Limb (tissue), 2 donors: ENCODE measurements around the gene ASTE1.
"Not testable (repeated sequence)": the region's sequence is repeated elsewhere in the genome, so short reads cannot be mapped to it uniquely, and the experiment has no call there.

Experiments used
- DNase-seq, 2 donors: peaks; one replicate each; pipeline ENCODE4 v3.0.0-alpha.2; 2016; ENCODE audit errors: extremely low spot score in 2 of 2

ASTE1 gene, protein sequence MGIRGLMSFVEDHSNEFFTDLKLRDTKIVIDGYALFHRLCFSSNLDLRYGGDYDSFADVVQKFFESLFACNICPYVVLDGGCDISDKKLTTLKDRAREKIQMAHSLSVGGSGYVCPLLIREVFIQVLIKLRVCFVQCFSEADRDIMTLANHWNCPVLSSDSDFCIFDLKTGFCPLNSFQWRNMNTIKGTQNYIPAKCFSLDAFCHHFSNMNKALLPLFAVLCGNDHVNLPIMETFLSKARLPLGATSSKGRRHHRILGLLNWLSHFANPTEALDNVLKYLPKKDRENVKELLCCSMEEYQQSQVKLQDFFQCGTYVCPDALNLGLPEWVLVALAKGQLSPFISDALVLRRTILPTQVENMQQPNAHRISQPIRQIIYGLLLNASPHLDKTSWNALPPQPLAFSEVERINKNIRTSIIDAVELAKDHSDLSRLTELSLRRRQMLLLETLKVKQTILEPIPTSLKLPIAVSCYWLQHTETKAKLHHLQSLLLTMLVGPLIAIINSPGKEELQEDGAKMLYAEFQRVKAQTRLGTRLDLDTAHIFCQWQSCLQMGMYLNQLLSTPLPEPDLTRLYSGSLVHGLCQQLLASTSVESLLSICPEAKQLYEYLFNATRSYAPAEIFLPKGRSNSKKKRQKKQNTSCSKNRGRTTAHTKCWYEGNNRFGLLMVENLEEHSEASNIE

DNA sequence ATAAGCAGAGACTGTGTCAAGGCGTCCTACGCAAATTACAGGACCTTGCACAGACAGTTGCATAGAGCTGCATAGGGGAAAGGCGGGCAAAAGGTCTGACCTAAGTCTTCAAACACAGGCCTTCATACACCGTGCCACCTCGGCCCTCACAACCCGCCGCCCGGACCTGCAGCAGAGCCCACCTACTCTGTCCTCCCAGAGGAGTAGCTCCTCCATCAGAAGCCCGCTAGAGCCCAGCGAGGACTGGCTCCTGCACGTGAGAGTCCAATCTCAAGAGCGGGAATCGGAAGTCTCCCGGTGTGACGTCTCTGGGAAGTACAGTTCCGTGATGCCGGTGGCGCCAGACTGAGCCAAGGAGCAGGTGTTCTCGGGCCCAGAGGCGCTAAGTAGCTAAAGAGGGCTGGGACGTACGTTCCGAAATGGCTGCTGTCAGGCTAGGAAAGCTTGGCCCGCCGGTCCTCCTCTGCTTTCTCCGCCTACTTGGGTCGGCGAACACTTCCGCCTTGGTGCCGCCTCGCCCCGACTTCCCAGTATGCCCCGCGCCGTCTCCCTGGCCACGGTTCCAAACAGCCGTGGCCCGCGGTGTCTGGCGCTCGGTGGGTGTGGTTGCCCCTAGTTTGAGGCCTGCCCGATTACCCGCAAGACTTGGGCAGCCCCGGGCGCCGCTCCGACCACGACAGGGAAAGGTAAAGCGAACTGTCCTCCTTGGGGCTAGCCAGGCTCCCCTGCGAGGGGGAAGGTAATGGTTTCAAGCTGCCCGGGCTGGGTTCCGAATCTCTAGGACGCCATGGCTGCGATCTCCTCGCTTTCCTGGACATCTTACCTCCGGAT, at the start of gene ASTE1, which contains the start of gene NEK11:
TSS of gene ASTE1 (minus strand) at position 505 of the 831 bp plus-strand sequence. CDS start 1,519 bp downstream, outside the sequence.
TSS of gene NEK11 (plus strand) at position 557 of the 831 bp plus-strand sequence. CDS start 2,832 bp downstream, outside the sequence.
- DNase-seq, result peak; percentile 91 to 93

DNA sequence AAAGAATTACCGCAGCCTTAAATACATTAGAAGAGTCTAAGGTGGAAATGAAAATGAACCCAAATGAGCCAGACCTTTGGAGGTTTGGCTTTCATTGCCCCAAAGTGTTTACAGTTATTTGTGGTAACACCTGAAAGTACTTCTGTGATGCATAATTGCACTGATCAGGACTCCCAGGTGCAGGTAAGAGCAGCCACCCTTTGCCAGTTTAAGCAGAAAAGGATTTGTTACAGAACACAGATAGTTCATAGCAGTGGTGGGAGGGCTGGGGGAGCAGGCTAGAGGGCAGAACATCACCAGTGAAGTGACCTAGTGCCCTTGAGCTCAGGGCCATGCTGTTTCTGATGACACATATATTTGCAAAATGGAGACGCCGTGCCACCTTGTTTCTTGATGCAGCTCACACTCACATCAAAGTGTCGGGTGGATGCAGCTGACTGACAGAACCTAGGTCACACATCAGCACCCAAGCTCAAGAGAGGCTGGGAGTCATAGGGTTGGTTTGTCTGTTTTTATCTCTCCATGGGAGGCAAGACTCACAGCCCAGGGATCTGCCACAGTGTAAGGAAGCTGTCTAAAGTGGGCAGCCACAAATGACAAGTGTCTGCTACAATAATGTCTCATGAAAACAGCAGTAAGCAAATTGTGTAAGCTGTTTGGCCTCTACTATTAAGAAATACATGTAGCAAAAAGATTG, 49.2 kb upstream of the ASTE1 start:
- DNase-seq, result no peak

DNA sequence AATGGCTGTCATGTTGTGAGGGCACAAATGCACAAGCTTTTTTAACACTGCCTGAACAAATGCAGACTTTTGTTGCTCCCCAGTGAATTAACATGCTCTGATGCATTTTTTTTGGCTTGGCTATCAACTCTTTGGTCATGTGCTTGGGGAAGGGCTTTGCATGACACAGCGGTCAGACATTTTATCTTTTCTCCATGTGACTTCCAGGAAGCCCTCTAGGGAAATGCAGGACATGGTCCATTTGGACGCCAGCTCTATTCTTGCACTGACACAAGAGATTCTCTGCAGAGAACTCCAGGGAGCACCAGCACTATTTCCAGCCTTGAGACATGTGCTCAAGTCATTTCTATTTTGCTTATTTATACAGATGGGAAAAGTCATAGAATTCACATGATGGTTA, 46.2 kb upstream of the ASTE1 start:
- DNase-seq, result no peak

DNA sequence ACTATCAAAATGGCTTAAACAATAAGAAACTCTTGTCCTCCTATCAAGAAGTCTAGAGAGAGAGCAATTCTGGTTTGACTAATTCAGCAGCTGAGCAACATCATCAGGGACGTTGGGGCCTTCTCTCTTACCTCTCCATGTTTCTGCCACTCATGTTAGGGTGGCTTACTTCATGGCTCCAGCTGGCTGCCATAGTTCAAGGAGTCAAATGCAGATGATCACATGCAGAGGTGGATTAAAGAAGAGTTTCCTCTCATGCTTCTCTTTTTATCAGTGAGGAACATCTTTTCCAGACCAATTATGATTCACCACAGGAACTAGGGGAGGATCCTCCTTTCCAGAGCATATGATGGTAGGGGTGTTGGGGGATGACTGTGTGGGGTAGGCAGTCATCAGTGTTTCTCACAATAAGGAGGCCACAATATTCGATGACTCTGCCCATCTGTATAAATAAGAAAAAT, 45.5 kb upstream of the ASTE1 start:
- DNase-seq, result no peak

DNA sequence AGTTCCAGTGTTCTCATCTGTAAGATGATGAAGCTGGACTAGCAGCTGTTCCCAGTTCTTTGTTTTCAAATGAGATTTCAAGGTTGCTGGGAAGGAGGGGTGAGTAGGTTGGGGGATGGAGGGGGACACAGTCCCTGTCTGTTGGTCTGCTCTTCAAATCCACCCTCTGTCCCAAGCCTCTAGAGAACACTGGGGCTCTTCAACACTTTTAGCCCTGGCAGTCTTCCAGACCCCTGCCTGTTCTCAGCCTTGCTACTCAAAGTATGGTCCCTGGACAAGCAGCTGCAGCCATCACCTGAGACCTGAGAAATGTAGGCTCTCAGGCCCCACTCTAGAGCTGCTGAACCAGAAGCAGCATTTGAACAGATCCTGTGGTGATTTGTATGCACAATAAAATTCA, 41.4 kb upstream of the ASTE1 start:
- no peak for DNase-seq

DNA sequence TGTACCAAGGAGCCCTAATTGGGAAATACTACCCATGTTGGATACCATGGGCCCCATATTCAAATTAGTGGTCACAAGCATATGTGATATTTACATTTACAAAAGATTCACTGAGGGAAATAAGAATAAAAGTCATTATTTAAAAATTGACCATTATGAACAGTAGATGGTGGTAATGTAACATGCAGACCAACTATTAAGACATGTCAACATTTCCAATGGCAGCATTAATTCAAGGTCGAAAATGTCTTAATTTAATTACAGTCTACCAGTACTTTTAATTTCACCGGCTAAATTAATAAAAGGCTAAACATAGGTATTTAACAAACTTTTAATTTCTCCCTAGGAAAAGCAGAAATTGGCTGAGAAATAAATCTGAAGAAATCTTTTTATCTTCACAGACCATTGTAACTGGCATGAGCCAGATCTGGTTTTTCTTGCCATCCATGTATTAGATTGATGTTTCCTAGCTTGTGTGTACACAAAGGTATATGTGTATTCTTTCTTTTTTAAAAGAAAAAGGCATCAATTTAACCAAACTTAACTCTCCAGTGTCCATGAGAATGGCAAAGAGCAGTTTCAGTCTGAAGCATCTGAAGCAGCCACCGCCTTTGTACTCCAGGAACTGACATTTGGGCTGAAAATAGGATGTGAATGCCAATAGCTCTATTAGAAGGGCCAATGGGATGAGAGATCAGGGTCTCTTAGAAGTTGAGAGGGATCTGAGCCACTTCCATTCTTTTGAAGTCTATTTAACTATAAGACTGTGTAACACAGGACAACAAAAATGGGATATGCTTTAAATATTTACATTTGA, 26.6 kb upstream of the ASTE1 start:
- DNase-seq, result no peak

DNA sequence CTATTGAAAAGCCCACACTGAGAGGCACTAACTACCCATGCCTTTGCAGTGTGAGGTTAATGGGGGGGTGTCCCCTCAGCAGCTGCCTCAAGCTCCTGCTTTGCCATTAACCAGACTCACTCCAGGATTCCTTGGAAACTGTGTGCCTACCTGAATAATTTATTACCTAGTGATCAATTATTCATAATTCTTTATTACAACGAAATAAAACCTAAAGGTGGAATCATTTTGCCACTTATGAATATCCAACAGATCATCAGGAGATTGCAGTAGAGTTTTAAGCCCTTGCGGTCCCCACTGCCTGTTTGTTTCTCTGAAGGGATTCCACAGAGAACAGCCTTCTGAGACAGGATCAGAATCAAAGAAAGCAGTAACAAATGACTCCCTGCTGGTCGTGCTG, 23.4 kb upstream of the ASTE1 start:
- DNase-seq, result no peak

DNA sequence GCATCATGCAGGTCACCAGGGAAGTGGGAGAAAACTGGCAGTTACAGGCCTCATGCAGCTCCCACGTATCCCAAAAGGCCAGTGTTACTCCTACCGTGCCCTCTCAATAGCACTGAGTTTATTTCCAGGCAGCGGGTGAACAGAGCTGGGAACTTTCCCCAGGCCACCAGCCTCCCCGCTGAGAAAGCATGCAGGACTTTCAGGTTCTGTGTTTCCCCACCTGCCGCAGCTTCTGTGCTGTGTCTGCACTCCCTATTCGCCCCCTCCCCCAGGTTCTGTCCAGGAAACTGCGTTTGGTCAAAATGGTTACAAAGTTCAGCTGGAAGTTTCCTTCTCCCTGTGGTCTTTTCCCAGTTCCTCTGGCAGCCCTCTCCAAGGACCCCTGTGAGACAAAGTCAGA, 21.4 kb upstream of the ASTE1 start:
- no peak for DNase-seq

DNA sequence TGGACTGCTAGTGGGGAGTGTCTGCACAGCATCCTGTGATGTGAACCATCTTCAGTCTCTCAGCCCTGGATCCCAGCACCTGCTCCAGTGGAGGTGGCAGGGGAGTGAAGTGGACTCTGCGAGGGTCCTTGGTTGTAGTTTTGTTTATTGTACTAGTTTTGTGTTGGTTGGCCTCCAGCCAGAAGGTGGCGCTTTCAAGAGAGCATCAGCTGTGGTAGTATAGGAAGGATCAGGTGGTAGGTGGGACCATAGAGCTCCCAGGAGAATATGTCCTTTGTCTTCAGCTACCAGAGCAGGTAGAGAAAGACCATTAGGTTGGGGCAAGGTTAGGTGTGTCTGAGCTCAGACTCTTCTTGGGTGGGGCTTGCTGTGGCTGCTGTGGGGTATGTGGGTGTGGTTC, 21.0 kb upstream of the ASTE1 start:
- no peak for DNase-seq

DNA sequence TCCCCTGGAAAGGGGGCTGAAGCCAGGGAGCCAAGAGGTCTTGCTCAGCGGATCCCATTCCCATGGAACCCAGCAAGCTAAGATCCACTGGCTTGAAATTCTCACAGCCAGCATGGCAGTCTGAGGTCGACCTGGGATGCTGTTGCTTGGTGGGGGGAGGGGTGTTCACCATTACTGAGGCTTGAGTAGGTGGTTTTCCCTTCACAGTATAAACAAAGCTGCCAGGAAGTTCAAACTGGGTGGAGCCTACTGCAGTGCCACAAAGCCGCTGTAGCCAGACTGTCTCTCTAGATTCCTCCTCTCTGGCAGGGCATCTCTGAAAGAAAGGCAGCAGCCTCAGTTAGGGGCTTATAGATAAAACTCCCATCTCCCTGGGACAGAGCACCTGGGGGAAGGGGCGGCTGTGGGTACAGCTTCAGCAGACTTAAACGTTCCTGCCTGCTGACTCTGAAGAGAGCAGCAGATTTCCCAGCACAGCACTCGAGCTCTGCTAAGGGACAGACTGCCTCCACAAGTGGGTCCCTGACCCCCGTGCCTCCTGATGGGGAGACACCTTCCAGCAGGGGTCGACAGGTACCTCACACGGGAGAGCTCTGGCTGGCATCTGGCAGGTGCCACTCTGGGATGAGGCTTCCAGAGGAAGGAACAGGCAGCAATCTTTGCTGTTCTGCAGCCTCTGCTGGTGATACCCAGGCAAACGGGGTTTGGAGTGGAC, 15.8 kb upstream of the ASTE1 start:
- DNase-seq, result not testable (repeated sequence)

DNA sequence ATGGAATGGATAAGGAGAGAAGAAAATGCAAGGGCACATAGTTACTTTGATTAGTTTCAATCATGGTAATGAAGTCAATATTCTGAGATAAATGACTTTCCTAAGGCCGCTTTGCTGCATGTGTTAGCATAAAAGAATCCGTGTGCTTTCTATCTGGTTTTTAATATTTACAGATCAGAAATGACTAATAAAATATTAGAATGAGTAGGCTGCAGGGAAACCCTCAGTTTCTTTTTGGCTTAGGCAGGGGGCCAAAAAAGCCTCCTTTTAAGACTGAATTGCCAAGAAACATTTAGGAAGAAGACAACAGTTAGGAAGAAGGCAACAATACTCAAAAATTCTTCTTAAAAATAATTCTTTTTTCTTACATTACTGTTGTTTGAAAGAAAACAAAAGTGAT, 11.7 kb upstream of the ASTE1 start:
- no peak for DNase-seq

DNA sequence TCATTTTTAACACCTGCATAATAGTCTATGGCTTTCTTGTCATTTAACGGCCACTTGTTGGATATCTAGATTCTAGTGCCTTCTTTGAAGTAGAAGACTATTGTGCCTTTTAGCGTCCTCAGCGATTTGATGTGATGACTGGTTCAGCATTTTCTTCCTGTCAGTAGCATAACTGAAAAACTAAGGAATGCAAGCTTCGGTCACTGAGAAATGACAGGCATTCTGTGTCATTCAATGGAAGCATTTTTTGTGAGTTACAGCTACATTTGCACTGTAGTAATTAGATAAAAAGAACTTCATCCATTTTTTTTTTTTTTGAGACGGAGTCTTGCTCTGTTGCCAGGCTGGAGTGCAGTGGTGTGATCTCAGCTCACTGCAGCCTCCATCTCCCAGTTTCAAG, 10.4 kb upstream of the ASTE1 start:
- DNase-seq, result no peak

DNA sequence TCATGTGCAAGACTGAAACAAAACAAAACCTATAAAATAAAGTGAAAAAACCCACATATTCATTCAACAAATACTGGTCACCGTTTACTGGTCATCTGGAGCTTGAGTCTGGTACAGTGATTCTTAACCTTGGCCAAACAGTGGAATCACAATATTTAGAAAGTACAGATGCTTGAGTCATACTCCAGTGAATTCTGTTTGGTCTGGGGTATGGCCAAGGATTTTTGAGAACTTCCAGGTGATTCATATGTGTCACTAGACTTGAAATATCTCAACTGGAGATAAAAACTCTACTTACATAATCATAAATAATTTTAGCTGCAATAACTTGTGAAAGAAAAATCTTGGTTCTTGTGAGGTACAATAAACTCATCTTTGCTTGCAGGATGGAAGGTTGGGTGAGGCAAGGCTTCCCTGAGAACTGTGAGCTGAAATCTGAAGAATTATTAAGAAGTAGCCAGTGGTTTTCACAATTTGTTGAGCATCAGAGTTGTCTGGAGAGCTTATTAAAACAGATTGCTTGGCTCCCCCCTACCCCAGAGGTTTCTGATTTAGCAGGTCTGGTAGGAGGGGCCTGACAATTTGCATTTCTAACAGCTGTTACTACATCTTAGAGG, 9.7 kb upstream of the ASTE1 start:
- no peak for DNase-seq

DNA sequence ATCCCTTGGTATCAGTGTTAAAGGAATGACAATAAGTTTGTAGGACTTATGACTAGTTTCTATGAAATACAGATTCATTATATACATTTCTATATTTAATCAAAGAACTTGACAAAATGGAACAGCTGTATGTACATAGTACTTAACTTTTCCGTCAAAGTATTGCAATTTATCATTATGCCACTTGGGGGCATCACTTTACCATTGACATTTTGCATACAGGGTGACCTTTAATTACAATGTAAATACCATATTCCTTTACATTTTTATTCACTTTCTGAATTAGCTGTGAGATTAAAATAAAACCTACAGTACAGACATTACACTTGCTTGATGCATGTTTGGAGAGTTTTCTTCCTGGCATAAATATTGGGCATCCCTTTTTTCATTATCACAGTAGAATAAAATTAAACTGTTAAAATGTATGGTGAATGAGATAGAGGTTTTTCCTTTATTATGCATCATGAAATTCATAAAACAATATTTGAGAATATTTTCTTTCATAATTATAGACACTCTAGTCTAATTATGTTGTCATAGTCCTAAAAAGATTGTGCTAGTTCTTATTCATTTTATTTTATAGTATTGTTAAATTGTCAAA, 7.0 kb upstream of the ASTE1 start:
- peak in 1 of 2 donors; percentile 38 for DNase-seq

DNA sequence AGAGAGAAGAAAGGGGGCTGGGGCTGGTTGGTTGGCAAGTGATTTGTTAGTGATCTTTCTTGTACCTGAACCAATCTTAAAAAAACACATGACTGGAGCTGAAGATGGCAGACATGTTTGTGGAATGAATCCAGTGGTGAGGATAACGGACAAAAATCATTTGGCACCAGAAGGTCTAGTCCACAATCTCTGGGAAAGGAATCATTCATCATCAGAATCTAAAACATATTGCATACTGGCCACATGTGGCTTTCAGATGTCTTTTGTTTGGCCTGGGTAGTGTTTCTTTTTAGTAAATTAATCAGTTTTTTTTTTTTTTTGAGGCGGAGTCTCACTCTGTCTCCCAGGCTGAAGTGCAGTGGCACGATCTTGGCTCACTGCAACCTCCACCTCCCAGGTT, 5.0 kb upstream of the ASTE1 start:
- no peak for DNase-seq

DNA sequence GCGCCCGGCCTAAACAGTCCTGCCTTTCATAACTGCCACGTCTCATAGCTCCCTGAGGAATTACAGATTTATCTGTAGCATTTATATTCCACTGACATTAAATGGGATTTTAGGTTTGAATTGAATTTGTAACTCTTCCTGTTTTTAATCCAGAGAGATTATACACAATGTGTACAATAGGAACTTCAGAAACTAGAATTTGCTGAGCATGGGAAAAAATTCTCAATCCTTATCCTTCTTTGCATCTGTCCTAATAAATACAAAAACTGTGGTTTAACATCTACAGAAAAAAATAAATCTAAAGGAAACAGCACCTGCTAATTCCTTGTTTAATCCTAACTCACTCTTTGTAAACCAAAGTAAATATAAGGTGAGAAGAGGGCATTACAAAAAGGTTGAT, 2.2 kb upstream of the ASTE1 start:
- no peak for DNase-seq

DNA sequence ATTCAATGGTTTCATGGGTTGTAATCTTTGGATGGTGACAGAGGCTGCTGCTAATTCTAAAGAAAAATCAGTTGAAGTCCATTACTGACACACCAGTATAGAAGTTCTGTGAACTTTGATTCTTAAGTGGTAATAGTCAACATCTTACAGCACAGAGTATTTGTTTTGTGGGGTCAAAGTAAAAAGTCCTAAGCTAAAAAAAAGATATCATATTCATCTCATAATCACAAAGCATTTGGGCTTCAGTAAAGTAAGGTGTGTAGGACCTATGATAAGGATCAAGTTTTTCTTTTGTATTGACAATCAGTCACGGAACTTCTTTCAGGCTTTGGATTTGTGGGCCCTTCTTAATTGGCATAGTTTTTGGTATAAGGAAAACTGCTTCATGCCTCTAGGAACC, 1.1 kb downstream of the ASTE1 start:
- no peak for DNase-seq

DNA sequence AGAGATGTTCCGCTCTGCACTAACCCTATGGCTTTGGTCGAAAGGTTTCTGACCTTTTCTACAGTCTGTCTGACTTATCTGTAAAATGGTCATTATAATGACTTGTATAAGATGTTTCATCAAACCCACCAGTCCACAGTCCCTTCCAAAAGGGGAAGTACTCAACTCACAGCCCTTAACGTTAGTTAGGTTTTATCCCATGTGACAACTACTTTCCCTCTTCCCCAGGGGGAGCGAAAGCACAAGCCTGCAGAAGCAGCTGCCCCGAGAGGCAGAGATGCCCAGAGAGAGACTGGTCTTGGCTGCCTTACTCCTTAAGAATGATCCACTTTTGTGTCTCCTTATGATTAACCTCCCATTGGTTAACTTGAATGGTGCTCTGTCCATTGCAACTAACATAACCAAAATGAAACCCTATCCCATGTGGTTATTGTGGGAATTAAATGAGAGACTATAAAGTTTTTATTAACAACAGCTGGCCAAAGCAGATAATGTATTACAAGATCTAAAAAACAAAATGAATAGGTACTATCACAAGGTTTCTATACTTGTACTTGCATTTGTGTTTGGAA, 6.4 kb downstream of the ASTE1 start:
- DNase-seq, result no peak

DNA sequence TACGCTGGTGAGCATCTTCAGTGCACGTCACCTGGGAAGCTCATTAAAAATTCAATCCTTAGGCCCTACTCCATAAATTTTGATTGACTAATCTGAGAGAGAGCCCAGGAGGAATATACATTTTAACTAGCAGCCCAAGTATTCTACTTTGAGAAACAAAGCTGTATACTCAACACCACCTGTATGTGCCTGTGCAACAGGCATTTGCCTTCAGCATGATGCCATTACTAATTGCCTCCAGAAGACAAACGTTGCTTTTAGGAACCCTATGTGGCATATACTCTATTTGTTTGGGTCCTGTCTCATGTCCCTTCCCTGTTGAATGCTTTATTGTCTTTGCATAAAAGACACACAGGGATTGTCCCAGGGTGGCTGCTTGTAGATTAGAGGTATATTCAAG, 7.7 kb downstream of the ASTE1 start:
- no peak for DNase-seq
